ENCODE data around the gene MUC16.

The MUC16 gene

GRCh38 chr19:9008667-9009066 lies 1.5 kb downstream of the MUC16 start:
- DNase-seq (ENCODE audit: low read depth in 2 of 2): no peak

- no peak for DNase-seq (ENCODE audit: low read depth in 2 of 2)
Measured at GRCh38 chr19:9000933-9001332, 9.3 kb downstream of the MUC16 start.

GRCh38 chr19:8988204-8988603 lies 22.0 kb downstream of the MUC16 start:
- peak in 1 of 2 donors; percentile 10 for DNase-seq (ENCODE audit: low read depth in 2 of 2)

GRCh38 chr19:8986296-8986695 lies 23.9 kb downstream of the MUC16 start:
- DNase-seq (ENCODE audit: low read depth in 2 of 2): no peak

- no peak for DNase-seq (ENCODE audit: low read depth in 2 of 2)
Measured at GRCh38 chr19:8973501-8974091, 36.6 kb downstream of the MUC16 start.

- no peak for DNase-seq (ENCODE audit: low read depth in 2 of 2)
Measured at GRCh38 chr19:8965887-8966286, 44.3 kb downstream of the MUC16 start.

All from stimulated activated CD8-positive, alpha-beta memory T cell treated with anti-CD3 and anti-CD28 coated beads, Interleukin-2, amount 100 ng/mL, for 48 hours (primary cell).